ENCODE results near the gene AKNA. TPM values are rescaled to one million over a fixed set of nuclear protein-coding genes. Genes with fewer than 3 reads are reported as not detected.

AKNA gene
- polyA plus RNA-seq, 1 donor from 2014 or later: 1.2 TPM

DNA sequence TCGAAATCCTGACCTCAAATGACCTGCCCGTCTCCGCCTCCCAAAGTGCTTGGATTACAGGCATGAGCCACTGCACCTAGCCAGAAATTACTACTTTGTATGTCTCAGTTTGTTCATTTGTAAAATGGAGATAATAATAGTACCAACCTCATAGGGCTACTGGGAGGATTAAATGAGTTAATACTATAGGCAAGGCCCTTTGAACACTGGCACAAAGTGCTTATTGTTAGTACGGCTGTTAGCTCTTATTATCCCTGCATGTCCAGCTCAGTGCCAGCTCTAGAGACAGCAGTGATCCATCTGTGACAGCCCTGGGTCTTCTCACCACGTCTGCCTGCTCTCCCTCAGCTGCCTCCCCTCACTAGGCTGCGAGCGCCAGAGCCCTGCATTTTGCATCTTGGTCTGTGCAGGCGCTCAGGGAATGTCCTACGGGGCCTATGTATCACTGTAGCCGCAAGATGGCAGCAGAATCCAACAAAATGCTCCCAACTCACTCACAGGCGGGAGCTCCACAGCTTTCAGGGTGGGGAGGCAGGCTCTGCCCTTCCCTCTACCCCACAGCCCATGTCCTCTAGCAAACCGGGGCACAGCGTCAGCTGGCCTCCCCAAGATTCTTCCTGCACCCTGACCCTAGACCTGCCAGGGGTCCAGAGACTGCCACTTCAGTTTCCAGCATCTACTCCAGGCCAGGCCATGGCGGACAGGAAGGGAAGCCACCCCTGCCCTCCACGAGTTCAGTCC, 17.7 kb upstream of the AKNA start:
- no peak overlapping the region for H3K27ac ChIP-seq (ENCODE audit: low read length)
- no peaks in the 10 kb centered on the region for H3F3A ChIP-seq (ENCODE audit: insufficient read depth, low read length, poor library complexity, severe bottlenecking)
- H3K9me2 ChIP-seq (ENCODE audit: insufficient read depth, low read length): no peaks in the 10 kb centered on the region
- no peaks in the 10 kb centered on the region for H3K9me3 ChIP-seq (ENCODE audit: low read length)
- H4K20me1 ChIP-seq (ENCODE audit: insufficient read depth): no peaks in the 10 kb centered on the region
- TF ChIP-seq, protein P1, sequence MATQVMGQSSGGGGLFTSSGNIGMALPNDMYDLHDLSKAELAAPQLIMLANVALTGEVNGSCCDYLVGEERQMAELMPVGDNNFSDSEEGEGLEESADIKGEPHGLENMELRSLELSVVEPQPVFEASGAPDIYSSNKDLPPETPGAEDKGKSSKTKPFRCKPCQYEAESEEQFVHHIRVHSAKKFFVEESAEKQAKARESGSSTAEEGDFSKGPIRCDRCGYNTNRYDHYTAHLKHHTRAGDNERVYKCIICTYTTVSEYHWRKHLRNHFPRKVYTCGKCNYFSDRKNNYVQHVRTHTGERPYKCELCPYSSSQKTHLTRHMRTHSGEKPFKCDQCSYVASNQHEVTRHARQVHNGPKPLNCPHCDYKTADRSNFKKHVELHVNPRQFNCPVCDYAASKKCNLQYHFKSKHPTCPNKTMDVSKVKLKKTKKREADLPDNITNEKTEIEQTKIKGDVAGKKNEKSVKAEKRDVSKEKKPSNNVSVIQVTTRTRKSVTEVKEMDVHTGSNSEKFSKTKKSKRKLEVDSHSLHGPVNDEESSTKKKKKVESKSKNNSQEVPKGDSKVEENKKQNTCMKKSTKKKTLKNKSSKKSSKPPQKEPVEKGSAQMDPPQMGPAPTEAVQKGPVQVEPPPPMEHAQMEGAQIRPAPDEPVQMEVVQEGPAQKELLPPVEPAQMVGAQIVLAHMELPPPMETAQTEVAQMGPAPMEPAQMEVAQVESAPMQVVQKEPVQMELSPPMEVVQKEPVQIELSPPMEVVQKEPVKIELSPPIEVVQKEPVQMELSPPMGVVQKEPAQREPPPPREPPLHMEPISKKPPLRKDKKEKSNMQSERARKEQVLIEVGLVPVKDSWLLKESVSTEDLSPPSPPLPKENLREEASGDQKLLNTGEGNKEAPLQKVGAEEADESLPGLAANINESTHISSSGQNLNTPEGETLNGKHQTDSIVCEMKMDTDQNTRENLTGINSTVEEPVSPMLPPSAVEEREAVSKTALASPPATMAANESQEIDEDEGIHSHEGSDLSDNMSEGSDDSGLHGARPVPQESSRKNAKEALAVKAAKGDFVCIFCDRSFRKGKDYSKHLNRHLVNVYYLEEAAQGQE (IDR thresholded peaks at IDR 0.05; ENCODE audit: borderline replicate concordance): no peak
- TF ChIP-seq EZH2 (IDR thresholded peaks at IDR 0.05; ENCODE audit: borderline replicate concordance, insufficient read depth, low read length, poor library complexity, severe bottlenecking) (no peak), RAD21 (conservative IDR thresholded peaks at IDR 0.05) (peak; percentile 98), CTCF (IDR thresholded peaks at IDR 0.05; ENCODE audit: poor library complexity, severe bottlenecking) (peak; percentile 97), SMC3 (conservative IDR thresholded peaks at IDR 0.05; ENCODE audit: poor library complexity) (peak; percentile 97), MXI1 (conservative IDR thresholded peaks at IDR 0.05; ENCODE audit: poor library complexity, severe bottlenecking) (no peak)
- no peaks in the 10 kb centered on the region for H3K36me3 ChIP-seq (ENCODE audit: insufficient read depth, low read length)
- H3K9ac ChIP-seq (ENCODE audit: low read length): no peak overlapping the region
- H3K4me3 ChIP-seq (ENCODE audit: low read length): no peak overlapping the region
- no peaks in the 10 kb centered on the region for H3K79me2 ChIP-seq (replicated peaks; ENCODE audit: insufficient read depth, low read length)
- no peak overlapping the region for H3K4me2 ChIP-seq (ENCODE audit: low read length)
- no peak overlapping the region for H2AFZ ChIP-seq (ENCODE audit: low read depth, low read length)
- H3K27me3 ChIP-seq (ENCODE audit: insufficient read depth, low read depth, low read length): no peaks in the 10 kb centered on the region

- H3K4me2 ChIP-seq (ENCODE audit: low read length): no peak overlapping the region
- no peaks in the 10 kb centered on the region for H3K79me2 ChIP-seq (replicated peaks; ENCODE audit: insufficient read depth, low read length)
- H3K9me2 ChIP-seq (ENCODE audit: insufficient read depth, low read length): no peaks in the 10 kb centered on the region
- no peaks in the 10 kb centered on the region for H3F3A ChIP-seq (ENCODE audit: insufficient read depth, low read length, poor library complexity, severe bottlenecking)
- TF ChIP-seq EZH2 (IDR thresholded peaks at IDR 0.05; ENCODE audit: borderline replicate concordance, insufficient read depth, low read length, poor library complexity, severe bottlenecking): no peak
- TF ChIP-seq POLR2AphosphoS5 (IDR thresholded peaks at IDR 0.05): no peak
- TF ChIP-seq EP300 (conservative IDR thresholded peaks at IDR 0.05; ENCODE audit: poor library complexity, severe bottlenecking): no peak
- TF ChIP-seq, protein P1 (IDR thresholded peaks at IDR 0.05; ENCODE audit: borderline replicate concordance): no peak
- no peak overlapping the region for H2AFZ ChIP-seq (ENCODE audit: low read depth, low read length)
- no peaks in the 10 kb centered on the region for H3K27me3 ChIP-seq (ENCODE audit: insufficient read depth, low read depth, low read length)
- H3K9me3 ChIP-seq (ENCODE audit: low read length): no peaks in the 10 kb centered on the region
- H3K36me3 ChIP-seq (ENCODE audit: insufficient read depth, low read length): no peaks in the 10 kb centered on the region
- no peaks in the 10 kb centered on the region for H4K20me1 ChIP-seq (ENCODE audit: insufficient read depth)
- no peak overlapping the region for H3K4me3 ChIP-seq (ENCODE audit: low read length)
- no peak overlapping the region for H3K9ac ChIP-seq (ENCODE audit: low read length)
- H3K27ac ChIP-seq (ENCODE audit: low read length): no peak overlapping the region
Observed at GRCh38 chr9:114404531-114404930, 16.7 kb upstream of the AKNA start.
